Measurements from ENCODE around the gene PPFIA4. TPM values are rescaled to one million over a fixed set of nuclear protein-coding genes. Genes with fewer than 3 reads are reported as not detected.

The PPFIA4 gene
- total RNA-seq, 2 experiments from 2014 or later = 48.5 to 56.0 TPM

DNA sequence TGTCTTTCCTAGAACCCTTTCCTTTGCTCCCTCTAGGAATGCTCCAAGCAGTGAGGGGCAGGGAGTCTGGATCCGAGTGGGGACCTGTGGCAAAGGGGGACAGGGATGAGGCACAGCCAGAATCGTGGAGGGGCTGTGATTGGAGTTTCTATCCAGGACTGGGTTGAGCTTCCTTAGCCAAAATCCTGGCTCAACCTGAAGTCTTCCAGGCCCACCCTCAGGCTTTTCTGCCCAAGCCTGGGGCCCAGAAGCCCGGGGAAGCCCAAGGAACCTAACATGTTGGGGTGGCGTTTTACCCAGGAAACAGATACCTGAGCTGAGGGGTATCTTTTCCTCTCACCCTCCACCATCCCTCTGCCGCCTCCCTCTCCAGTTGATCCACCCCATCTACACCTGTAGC, 54.2 kb downstream of the PPFIA4 start:
- ATAC-seq (ENCODE audit: low read depth) = no peak
- DNase-seq = no peak
- H3K4me3 Mint-ChIP-seq = no peak overlapping the region

DNA sequence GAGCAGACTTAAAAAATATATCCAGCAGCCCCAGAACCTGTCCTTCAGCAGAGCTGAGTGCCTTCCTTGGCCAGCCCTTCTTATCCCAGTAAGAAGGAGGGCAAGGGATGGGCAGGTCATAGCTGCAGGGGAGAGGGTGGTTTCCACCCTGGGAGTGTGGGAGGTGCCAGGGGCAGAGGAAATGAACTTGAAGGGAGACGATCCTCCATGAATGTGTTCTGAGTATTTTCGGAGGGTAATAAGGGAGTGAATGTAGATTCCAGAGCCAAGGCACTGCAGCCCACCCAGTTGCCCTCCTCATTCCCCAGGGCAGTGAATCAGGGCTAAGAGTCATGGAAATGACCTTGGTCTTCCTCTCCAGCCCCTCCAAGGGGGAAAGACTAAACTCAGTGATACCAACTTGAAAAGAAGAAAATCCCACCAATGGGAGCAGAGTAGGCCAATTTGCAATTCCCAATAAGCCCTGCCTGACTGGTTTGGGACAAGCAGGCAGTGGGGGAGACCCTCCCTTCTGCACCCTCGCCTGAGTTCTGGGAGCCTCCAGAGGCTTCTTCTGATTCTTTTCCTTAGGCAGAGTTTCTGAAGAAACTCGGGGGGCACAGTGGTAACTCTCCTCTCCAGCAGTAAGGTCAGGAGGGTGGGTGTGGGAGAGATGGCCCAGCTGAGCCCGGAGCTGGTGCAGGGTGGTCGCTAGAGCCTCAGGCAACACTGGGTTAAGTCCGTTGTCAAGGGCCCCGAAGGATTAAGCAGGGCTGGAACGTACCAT, 55.4 kb downstream of the PPFIA4 start:
- no peak overlapping the region for H3K27ac Mint-ChIP-seq

More for the DNA sequence above, 54.2 kb downstream of the PPFIA4 start:
- Mint-ChIP-seq H3K27me3 (peaks cover 13% of the 10 kb centered on the region), H3K9me3 (no peaks in the 10 kb centered on the region), H3K36me3 (peaks cover 6% of the 10 kb centered on the region), H3K27ac (no peak overlapping the region), H3K4me1 (peaks cover 6% of the 10 kb centered on the region)
- POLR2A ChIA-PET = no interaction called here

DNA sequence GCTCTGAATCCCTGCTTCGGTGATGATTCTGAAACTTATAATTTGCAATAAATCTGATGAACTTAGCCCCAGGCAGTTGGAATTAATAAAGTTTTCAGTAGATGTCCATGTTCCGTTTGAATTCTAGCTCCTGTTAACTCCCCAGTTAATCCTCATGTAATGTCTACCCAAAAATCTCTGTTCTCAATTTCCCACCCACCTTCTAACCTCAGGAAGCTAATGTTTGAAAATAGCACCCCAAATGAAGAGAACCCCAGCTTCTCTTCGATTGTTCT, 55.9 kb downstream of the PPFIA4 start:
- peaks cover 3% of the 10 kb centered on the region for H3K27me3 Mint-ChIP-seq
- ATAC-seq (ENCODE audit: low read depth) (no peak), DNase-seq (no peak)
- peaks cover 2% of the 10 kb centered on the region for H3K4me1 Mint-ChIP-seq
- peaks cover 2% of the 10 kb centered on the region for H3K36me3 Mint-ChIP-seq
- H3K4me3 Mint-ChIP-seq = no peak overlapping the region
- H3K27ac Mint-ChIP-seq = no peak overlapping the region
- no peaks in the 10 kb centered on the region for H3K9me3 Mint-ChIP-seq
- POLR2A ChIA-PET = no interaction called here

More for the DNA sequence above, 55.4 kb downstream of the PPFIA4 start:
- peaks cover 2% of the 10 kb centered on the region for H3K4me1 Mint-ChIP-seq
- peaks cover 7% of the 10 kb centered on the region for H3K27me3 Mint-ChIP-seq
- ATAC-seq (ENCODE audit: low read depth) (no peak), DNase-seq (no peak)
- no peak overlapping the region for H3K4me3 Mint-ChIP-seq
- POLR2A ChIA-PET = no interaction called here
- no peaks in the 10 kb centered on the region for H3K9me3 Mint-ChIP-seq
- peaks cover 2% of the 10 kb centered on the region for H3K36me3 Mint-ChIP-seq

DNA sequence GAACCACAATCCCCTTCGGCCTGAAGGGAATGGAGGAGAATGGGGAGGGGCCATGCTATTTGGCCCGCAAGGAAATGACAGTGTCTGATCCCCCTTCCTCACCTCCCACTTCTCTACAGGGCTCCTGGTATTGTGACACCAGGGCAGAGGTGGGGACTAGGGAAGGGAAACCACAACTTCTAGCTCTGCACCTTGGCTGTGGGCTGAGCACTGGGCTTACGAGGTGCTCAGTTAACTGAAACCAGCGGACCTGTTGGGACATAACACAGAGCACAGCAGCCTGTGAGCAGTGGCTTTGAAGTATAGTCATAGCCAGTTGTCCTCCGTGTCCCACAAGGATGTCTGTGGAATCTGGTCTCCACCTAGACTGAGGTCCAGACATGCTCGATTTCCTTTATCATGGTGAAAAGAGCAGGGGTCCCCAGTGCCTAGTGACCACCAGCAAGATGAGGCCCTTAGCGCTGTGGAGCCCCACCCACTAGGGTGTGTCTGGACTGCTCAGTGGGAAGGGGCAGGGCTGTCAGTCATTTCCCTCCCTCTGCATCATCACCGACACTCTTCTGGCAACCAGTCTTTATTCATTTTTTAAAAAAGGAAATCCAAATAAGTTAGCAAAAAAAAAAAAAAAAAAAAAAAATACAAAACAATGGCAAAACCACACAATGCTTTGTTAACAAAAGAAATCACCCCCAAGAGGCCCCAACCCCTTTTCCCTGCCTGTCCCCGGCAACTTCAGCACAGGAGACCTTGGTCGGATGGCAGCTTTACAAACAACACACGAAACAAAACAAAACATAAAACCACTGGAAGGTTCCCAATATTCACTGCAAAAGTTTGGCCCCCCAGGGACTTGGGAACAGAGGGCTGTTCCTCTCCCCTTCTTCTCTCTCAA, 56.5 kb downstream of the PPFIA4 start:
- no peak overlapping the region for H3K27ac Mint-ChIP-seq
- no peak for DNase-seq
- peak; percentile 31 for ATAC-seq (ENCODE audit: low read depth)
- H3K27me3 Mint-ChIP-seq = peaks cover 2% of the 10 kb centered on the region
- H3K4me3 Mint-ChIP-seq = no peak overlapping the region
- H3K4me1 Mint-ChIP-seq = peaks cover 2% of the 10 kb centered on the region
- POLR2A ChIA-PET = no interaction called here
- H3K36me3 Mint-ChIP-seq = peaks cover 2% of the 10 kb centered on the region
- H3K9me3 Mint-ChIP-seq = no peaks in the 10 kb centered on the region

DNA sequence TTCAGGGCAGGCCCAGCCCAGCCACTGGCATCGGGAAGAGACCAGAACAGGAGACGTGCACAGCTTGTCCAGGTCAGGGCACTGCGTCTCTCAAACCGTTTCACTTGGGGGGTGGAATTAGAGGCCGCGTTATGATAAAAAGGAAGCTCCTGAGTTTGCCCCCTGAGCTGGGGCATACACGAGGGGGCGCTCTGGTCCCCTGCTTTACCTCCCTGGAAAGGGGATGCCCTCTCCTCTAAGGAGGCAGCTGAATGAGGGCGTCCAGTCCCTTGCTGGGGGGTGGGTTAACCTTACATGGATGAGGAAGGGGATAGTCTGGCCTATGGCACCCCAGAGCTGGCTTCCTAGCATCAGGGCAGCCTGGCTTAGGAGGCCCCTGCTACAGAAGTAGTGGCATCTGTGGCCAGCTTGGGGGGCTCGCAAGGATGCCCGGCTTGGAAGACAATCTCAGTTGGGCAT, 57.2 kb downstream of the PPFIA4 start:
- DNase-seq (no peak), ATAC-seq (ENCODE audit: low read depth) (no peak)
- no peaks in the 10 kb centered on the region for H3K9me3 Mint-ChIP-seq

GRCh38 chr1:203084588-203085527, 58.6 kb downstream of the PPFIA4 start:
- H3K9me3 Mint-ChIP-seq = no peaks in the 10 kb centered on the region
- H3K27ac Mint-ChIP-seq = no peak overlapping the region
- POLR2A ChIA-PET = no interaction called here
- DNase-seq (no peak), ATAC-seq (ENCODE audit: low read depth) (no peak)
- H3K4me1 Mint-ChIP-seq = peaks cover 2% of the 10 kb centered on the region
- no peaks in the 10 kb centered on the region for H3K36me3 Mint-ChIP-seq
- H3K27me3 Mint-ChIP-seq = no peaks in the 10 kb centered on the region
- no peak overlapping the region for H3K4me3 Mint-ChIP-seq

More for the DNA sequence above, 57.2 kb downstream of the PPFIA4 start:
- H3K27ac Mint-ChIP-seq = no peak overlapping the region
- H3K4me1 Mint-ChIP-seq = peaks cover 2% of the 10 kb centered on the region
- H3K4me3 Mint-ChIP-seq = no peak overlapping the region
- peaks cover 2% of the 10 kb centered on the region for H3K36me3 Mint-ChIP-seq
- POLR2A ChIA-PET = no interaction called here
- no peaks in the 10 kb centered on the region for H3K27me3 Mint-ChIP-seq

GRCh38 chr1:203085528-203086406, 59.5 kb downstream of the PPFIA4 start, which contains the start of gene MYOG:
Gene MYOG, minus strand, starts transcription at chr1:203086012. Its CDS starts 51 bp downstream, at chr1:203085961.
- no peaks in the 10 kb centered on the region for H3K9me3 Mint-ChIP-seq
- peaks cover 2% of the 10 kb centered on the region for H3K27me3 Mint-ChIP-seq
- H3K4me1 Mint-ChIP-seq = peaks cover 2% of the 10 kb centered on the region
- H3K27ac Mint-ChIP-seq = no peak within 1 kb of the TSS
- no peaks in the 10 kb centered on the region for H3K36me3 Mint-ChIP-seq
- POLR2A ChIA-PET = no interaction called here
- no peak within 1 kb of the TSS for H3K4me3 Mint-ChIP-seq
- DNase-seq = no peak
- ATAC-seq (ENCODE audit: low read depth) = no peak

GRCh38 chr1:203086992-203087763, 60.9 kb downstream of the PPFIA4 start:
- POLR2A ChIA-PET = no interaction called here
- no peaks in the 10 kb centered on the region for H3K9me3 Mint-ChIP-seq
- H3K4me1 Mint-ChIP-seq = no peaks in the 10 kb centered on the region
- DNase-seq = no peak
- no peak overlapping the region for H3K27ac Mint-ChIP-seq
- H3K36me3 Mint-ChIP-seq = no peaks in the 10 kb centered on the region
- peaks cover 2% of the 10 kb centered on the region for H3K27me3 Mint-ChIP-seq
- no peak for ATAC-seq (ENCODE audit: low read depth)
- H3K4me3 Mint-ChIP-seq = no peak overlapping the region

DNA sequence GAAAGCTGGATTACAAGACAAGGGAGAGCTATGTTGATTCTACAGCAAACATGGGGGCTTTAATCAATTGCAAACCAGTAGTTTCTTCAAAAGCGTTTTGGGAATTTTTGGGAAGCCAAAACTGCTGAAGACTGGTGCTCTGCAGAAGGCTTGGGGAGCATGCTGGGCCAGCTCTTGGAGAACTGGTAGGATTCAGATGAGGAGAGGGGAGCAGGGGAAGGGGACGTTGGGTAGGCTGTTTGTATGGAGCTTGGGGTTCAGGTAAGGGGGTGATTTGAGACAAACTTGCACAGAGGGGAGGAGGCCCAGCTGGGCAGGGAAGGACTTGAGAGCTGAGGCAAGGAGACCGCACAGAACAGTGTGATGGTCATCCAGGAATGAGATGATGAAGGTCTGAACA, 62.1 kb downstream of the PPFIA4 start:
- Mint-ChIP-seq H3K27ac (no peak overlapping the region), H3K4me1 (no peaks in the 10 kb centered on the region), H3K36me3 (no peaks in the 10 kb centered on the region), H3K4me3 (no peak overlapping the region), H3K27me3 (peaks cover 10% of the 10 kb centered on the region), H3K9me3 (no peaks in the 10 kb centered on the region)
- POLR2A ChIA-PET = no interaction called here
- ATAC-seq (ENCODE audit: low read depth) (no peak), DNase-seq (no peak)

GRCh38 chr1:203089001-203089650, 62.8 kb downstream of the PPFIA4 start:
- Mint-ChIP-seq H3K9me3 (no peaks in the 10 kb centered on the region), H3K4me1 (no peaks in the 10 kb centered on the region), H3K27me3 (peaks cover 10% of the 10 kb centered on the region), H3K36me3 (no peaks in the 10 kb centered on the region), H3K4me3 (no peak overlapping the region), H3K27ac (no peak overlapping the region)
- POLR2A ChIA-PET = no interaction called here
- ATAC-seq (ENCODE audit: low read depth) (no peak), DNase-seq (no peak)

DNA sequence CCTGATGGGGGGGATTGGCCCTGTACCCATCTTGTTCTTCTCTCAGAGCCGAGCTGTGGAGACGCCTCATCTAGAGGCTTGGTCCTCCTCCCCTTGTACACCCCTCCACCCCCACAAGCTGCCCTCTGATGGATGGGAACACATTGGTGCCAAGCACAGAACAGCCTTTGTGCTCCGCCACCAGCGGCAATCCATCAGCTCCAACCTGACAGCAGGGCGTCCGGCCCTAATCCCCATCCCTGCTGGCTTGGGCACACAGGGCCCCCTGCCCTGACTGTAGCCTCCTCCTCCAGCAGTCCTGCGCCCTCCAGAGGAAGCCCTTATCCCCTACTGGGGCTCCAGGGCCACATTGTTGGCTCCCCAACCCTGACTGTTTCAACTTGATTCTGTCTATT, 63.4 kb downstream of the PPFIA4 start:
- no peaks in the 10 kb centered on the region for H3K36me3 Mint-ChIP-seq
- H3K27ac Mint-ChIP-seq = no peak overlapping the region
- DNase-seq (no peak), ATAC-seq (ENCODE audit: low read depth) (no peak)
- POLR2A ChIA-PET = no interaction called here
- no peak overlapping the region for H3K4me3 Mint-ChIP-seq
- H3K27me3 Mint-ChIP-seq = peaks cover 11% of the 10 kb centered on the region
- H3K4me1 Mint-ChIP-seq = no peaks in the 10 kb centered on the region
- H3K9me3 Mint-ChIP-seq = peaks cover 3% of the 10 kb centered on the region
